ENCODE data around the gene BSCL2. TPM values are rescaled to one million over a fixed set of nuclear protein-coding genes. Genes with fewer than 3 reads are reported as not detected.
A peak's percentile ranks its signal among the peaks of the same experiment; 100 is the strongest.

BSCL2 gene
- total and polyA plus RNA-seq, 8 donors = 30.3 to 151 (median 53.6) TPM

DNA sequence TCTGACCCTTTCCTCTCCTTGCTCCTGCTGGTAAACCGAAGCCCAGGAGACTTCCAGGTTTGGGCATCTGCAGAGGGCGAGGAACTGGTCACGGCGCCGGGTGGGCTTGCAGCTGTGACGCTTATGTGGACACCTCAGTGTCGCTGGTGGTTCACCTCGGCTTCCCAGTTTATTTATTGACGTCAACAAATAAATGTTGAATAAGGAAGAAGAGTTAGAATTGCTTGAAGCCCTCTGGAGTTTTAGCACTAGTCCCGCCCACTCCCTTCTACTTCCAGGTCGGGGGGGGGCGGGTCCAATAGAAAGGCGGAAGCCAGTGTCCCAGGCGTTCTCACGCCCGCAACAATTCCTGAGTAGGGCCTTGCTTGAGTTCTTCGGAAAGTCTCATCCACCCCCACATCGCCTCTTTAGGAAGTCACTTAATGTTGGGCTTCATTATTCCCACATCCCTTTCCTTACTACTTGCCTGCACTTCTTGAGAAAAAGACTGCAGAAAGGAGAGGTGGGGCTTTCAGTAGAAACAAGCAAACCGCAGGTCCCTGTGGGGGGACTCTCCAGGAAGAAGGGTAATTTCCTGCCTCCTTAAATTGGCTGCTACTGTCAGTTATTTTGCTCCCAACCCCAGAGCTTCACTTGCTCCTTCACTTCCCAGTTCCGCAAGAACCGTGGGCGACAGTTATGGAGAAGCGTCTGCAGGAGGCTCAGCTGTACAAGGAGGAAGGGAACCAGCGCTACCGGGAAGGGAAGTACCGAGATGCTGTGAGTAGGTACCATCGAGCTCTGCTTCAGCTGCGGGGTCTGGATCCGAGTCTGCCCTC lies 21.2 kb upstream of the BSCL2 start, which contains the start of gene TTC9C:
Gene TTC9C, plus strand, starts transcription at position 316 of the 818 bp plus-strand sequence. Its CDS starts 363 bp downstream, at position 679.
- intact Hi-C loops (cut with DNase I) = no loop called here
- H3K4me1 ChIP-seq = peaks cover 9 to 27% (median 20%) of the 10 kb centered on the region in 3 donors

DNA sequence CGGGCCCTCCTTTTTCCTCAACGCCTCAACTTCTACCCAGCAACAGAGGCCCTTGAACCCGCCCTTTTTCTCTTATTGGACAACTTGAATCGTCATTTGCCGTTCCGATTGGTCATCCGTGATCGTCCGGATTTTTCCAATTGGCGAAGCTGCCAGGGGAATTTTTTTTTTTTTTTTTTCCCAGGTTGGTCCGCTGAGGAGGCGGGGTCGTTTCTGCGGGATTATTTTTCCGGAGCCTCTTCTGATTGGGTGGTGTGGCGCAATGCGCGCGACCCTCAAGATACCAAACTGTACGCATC lies 20.6 kb upstream of the BSCL2 start:
- FAIRE-seq (peak; percentile 89), ATAC-seq (peak; percentile 78 to 89 (median 80)), DNase-seq (peak in 4 of 6 donors; percentile 80 to 92 (median 88))
- intact Hi-C loops (cut with DNase I) = no loop called here
- TF ChIP-seq, protein P1, sequence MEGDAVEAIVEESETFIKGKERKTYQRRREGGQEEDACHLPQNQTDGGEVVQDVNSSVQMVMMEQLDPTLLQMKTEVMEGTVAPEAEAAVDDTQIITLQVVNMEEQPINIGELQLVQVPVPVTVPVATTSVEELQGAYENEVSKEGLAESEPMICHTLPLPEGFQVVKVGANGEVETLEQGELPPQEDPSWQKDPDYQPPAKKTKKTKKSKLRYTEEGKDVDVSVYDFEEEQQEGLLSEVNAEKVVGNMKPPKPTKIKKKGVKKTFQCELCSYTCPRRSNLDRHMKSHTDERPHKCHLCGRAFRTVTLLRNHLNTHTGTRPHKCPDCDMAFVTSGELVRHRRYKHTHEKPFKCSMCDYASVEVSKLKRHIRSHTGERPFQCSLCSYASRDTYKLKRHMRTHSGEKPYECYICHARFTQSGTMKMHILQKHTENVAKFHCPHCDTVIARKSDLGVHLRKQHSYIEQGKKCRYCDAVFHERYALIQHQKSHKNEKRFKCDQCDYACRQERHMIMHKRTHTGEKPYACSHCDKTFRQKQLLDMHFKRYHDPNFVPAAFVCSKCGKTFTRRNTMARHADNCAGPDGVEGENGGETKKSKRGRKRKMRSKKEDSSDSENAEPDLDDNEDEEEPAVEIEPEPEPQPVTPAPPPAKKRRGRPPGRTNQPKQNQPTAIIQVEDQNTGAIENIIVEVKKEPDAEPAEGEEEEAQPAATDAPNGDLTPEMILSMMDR (IDR thresholded peaks at IDR 0.05) = no peak
- Histone ChIP-seq H3K27ac (peak overlapping the region; percentile 88 to 93 (median 92)), H3K9me3 (no peaks in the 10 kb centered on the region), H3K36me3 (peaks cover 0 to 12% (median 12%) of the 10 kb centered on the region in 3 donors), H3K4me3 (peak overlapping the region; percentile 68 to 92 (median 88)), H3K4me1 (peaks cover 9 to 27% (median 20%) of the 10 kb centered on the region in 3 donors), H3K27me3 (no peaks in the 10 kb centered on the region)
- WGBS, 2 donors = 1% methylated on average over 20 of the region's 20 CpGs

More for the DNA sequence above, 21.2 kb upstream of the BSCL2 start, which contains the start of gene TTC9C:
- peak within 1 kb of the TSS; percentile 68 to 92 (median 88) for H3K4me3 ChIP-seq
- no peaks in the 10 kb centered on the region for H3K27me3 ChIP-seq
- TF ChIP-seq, protein P1 (IDR thresholded peaks at IDR 0.05) = no peak
- peak within 1 kb of the TSS; percentile 88 to 93 (median 92) for H3K27ac ChIP-seq
- 0% methylated on average over 28 to 29 of the region's 29 CpGs for WGBS, 2 donors
- ATAC-seq = peak; percentile 62 to 83 (median 74)
- peaks cover 0 to 6% (median 6%) of the 10 kb centered on the region in 3 donors for H3K36me3 ChIP-seq
- no peak for FAIRE-seq
- DNase-seq = peak; percentile 78 to 86 (median 84)
- no peaks in the 10 kb centered on the region for H3K9me3 ChIP-seq

DNA sequence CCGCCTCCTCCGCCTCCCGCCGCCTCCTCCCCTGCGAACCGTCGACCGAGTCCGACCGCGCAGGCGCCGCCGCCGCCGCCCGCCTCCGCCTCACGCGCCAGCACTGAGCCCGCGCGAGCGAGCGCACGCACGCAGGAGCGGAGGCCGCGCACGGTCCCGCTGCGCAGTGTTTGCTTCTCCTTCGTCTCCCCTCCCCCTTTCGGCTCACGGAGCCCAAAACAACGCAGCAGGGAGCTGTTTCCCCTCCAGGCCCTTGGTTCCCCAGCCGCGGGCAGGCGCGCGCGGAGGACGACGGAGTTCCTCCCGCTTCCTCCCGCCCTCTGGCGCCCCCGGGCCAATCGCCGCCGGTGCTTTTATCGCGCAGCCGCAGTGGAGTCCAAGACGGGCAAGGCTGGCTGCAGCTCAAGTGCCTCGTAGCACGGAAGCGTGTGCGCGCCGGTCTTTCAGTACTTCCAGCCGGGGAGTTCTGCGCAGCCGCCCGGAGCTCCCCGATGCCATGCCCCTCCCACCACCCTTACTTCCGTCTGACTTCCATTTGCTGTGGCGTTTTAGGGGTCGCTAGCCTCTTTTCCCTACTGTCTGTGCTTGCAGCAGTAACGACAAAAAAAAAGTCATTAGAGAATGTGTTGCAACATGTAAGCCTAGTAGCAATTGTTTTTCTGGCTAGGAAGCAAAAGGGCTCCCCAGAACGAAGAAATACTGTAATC lies 20.1 kb upstream of the BSCL2 start, which contains the start of gene HNRNPUL2:
Gene HNRNPUL2, minus strand, starts transcription at position 293 of the 707 bp plus-strand sequence. CDS start 301 bp downstream, outside the sequence.
- Histone ChIP-seq H3K36me3 (peaks cover 1 to 17% (median 17%) of the 10 kb centered on the region in 3 donors), H3K27me3 (no peaks in the 10 kb centered on the region), H3K4me3 (peak within 1 kb of the TSS; percentile 68 to 92 (median 88)), H3K4me1 (peaks cover 9 to 27% (median 20%) of the 10 kb centered on the region in 3 donors), H3K9me3 (no peaks in the 10 kb centered on the region), H3K27ac (peak within 1 kb of the TSS; percentile 88 to 93 (median 92))
- TF ChIP-seq, protein P1 (IDR thresholded peaks at IDR 0.05) = no peak
- DNase-seq (peak; percentile 97 to 99 (median 98)), ATAC-seq (peak; percentile 86 to 93 (median 87)), FAIRE-seq (peak; percentile 47)
- intact Hi-C loops (cut with DNase I) = no loop called here
- WGBS, 2 donors = 0% methylated on average over 50 to 72 of the region's 72 CpGs

DNA sequence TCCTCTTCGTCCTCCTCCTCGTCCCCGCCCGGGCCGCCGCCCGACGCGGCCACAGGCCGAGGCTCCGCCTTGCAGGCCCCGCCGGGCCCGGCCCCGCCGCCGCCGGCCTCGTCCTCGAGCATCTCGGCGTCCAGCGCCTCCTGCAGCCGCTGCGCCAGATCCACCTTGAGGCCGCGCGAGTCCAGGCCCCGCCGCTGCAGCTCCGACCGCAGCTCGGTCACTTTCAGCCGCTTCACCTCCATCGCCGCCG lies 19.6 kb upstream of the BSCL2 start:
- intact Hi-C loops (cut with DNase I) = no loop called here
- Histone ChIP-seq H3K27ac (peak overlapping the region; percentile 88 to 93 (median 92)), H3K27me3 (no peaks in the 10 kb centered on the region), H3K9me3 (no peaks in the 10 kb centered on the region), H3K4me3 (peak overlapping the region; percentile 68 to 92 (median 88)), H3K4me1 (peaks cover 9 to 27% (median 20%) of the 10 kb centered on the region in 3 donors), H3K36me3 (peaks cover 5 to 22% (median 21%) of the 10 kb centered on the region in 3 donors)
- FAIRE-seq (no peak), ATAC-seq (peak in 2 of 4 donors; percentile 3 to 17), DNase-seq (no peak)
- 1% methylated on average over 23 to 37 of the region's 37 CpGs for WGBS, 2 donors
- TF ChIP-seq, protein P1 (IDR thresholded peaks at IDR 0.05) = no peak
